ENCODE data around the gene ODF4.

Gene ODF4

DNA sequence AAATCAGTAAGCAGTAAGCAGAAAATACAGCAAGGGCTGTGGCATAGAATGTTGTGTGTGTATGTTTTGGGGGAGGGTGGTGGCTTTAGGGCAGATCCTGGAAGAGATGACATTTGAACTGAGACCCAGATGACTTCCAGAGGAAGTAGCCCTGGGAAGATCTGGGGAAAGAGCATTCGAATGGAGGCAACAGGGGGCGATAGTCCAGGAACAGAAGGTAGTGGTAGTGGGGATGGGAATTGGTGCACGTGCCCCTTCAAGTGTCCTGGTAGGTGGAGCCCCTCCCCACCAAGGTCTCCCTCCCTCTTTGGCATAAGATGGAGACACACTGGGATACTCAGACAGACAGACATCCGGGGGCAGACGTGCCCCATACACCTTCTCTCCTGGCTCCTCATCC is 15.5 kb upstream of the ODF4 start:
- TF ChIP-seq, protein P1, sequence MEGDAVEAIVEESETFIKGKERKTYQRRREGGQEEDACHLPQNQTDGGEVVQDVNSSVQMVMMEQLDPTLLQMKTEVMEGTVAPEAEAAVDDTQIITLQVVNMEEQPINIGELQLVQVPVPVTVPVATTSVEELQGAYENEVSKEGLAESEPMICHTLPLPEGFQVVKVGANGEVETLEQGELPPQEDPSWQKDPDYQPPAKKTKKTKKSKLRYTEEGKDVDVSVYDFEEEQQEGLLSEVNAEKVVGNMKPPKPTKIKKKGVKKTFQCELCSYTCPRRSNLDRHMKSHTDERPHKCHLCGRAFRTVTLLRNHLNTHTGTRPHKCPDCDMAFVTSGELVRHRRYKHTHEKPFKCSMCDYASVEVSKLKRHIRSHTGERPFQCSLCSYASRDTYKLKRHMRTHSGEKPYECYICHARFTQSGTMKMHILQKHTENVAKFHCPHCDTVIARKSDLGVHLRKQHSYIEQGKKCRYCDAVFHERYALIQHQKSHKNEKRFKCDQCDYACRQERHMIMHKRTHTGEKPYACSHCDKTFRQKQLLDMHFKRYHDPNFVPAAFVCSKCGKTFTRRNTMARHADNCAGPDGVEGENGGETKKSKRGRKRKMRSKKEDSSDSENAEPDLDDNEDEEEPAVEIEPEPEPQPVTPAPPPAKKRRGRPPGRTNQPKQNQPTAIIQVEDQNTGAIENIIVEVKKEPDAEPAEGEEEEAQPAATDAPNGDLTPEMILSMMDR (IDR thresholded peaks at IDR 0.05; ENCODE audit: control insufficient read depth, insufficient read depth, low read depth, low read length, missing control alignments) = no peak
- H3K4me3 ChIP-seq (ENCODE audit: control insufficient read depth, low read depth, low read length) = no peak overlapping the region
- DNase-seq (ENCODE audit: low read depth) = no peak

DNA sequence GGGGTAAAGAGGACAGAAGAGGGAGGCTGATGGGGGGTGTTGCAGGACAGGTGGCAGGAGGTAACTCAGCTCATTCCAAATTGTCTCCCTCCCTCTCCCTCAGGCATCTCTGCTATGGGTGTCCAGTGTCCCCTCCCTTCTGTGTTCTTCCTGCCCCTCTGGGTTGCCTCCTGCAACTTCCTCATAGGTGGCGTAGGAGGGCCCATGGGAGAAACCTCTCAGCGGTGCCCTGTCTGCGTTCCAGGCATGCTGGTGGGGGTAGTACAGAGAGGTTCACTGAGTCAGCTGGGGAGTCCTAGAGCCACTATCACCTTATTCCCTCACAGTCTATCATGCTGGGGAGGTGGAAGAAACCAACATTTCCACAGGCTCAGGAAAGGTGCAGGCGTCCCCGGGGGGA is 14.7 kb upstream of the ODF4 start:
- DNase-seq (ENCODE audit: low read depth) = no peak
- no peak overlapping the region for H3K4me3 ChIP-seq (ENCODE audit: control insufficient read depth, low read depth, low read length)
- TF ChIP-seq, protein P1 (IDR thresholded peaks at IDR 0.05; ENCODE audit: control insufficient read depth, insufficient read depth, low read depth, low read length, missing control alignments) = no peak

DNA sequence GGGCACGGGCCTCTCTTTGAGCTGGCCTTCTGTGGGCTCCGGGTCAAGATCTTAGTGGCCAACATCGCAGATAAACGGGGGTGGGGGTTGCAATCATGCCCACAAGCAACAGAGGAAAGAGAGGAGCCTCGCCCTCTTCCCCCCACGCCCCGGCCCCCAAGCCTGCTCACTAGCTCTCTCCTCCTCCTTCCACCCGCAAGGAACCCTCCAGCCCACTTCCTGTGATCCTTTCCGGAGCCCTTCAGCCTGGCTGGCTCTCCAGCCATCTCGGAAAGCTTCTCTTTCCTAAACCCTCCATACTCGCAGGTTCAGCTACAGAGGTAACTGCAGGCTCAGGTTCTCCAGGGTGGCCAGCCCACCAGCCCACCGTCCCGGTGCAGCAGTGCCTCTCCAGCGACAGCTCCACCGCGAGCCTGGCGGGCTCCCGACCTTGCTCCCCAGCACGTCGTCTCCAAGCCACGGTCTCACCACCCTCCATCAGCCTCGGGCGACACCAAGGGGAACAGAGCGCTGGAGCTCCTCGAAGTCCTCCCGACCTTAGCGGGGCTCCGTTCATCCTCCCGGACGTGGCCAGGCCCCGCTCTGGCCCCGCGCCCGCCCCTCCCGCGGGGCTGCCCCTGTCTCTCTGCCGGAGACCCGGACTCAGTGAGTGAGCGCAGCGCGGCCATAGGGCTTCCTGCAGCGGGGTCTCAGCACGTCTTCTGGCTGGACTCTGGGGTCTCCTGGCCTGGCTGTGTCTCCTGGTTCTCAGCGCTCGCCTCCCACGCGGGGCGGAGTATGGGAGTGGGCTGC is 12.9 kb upstream of the ODF4 start:
- no peak for DNase-seq (ENCODE audit: low read depth)
- peak overlapping the region; percentile 38 for H3K4me3 ChIP-seq (ENCODE audit: control insufficient read depth, low read depth, low read length)
- TF ChIP-seq, protein P1 (IDR thresholded peaks at IDR 0.05; ENCODE audit: control insufficient read depth, insufficient read depth, low read depth, low read length, missing control alignments) = no peak

DNA sequence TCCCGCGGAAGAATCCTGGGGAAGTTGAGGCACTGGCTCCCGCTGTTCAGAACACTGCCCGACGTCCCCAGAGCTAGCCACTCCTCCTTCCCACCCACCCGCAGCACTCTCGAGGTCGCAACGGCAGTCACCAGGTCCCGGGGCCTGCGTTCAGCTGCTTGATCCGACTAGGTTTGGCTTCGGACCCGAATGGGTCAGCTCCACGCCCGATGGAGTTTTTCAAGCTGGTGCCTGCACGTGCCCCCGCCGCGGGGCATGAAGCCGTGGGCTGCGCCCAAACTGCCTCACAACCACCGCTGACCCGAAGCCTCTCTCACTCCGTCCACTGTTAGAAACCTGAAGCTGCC is 12.4 kb upstream of the ODF4 start:
- TF ChIP-seq, protein P1 (IDR thresholded peaks at IDR 0.05; ENCODE audit: control insufficient read depth, insufficient read depth, low read depth, low read length, missing control alignments) = no peak
- no peak for DNase-seq (ENCODE audit: low read depth)
- peak overlapping the region; percentile 38 for H3K4me3 ChIP-seq (ENCODE audit: control insufficient read depth, low read depth, low read length)

DNA sequence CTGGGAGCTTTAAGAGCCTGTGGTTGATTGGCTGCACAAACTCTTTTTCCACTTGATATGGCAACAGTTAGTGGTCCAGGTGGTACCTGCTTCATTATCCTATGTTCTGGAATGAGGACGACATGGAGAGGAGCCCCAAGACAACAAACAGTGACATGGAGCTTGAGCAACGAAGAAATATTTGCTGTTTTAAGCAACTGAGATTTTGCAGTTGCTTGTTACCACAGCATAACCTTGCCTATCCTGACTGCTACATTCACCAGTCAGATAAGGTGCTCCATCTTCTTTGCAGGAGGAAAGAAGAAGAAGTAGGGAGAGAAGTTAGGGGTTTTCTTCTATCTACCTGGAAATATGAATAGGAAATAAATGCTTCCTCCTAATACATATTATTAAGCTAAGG is 7.5 kb upstream of the ODF4 start:
- DNase-seq (ENCODE audit: low read depth) = no peak
- TF ChIP-seq, protein P1 (IDR thresholded peaks at IDR 0.05; ENCODE audit: control insufficient read depth, insufficient read depth, low read depth, low read length, missing control alignments) = no peak

DNA sequence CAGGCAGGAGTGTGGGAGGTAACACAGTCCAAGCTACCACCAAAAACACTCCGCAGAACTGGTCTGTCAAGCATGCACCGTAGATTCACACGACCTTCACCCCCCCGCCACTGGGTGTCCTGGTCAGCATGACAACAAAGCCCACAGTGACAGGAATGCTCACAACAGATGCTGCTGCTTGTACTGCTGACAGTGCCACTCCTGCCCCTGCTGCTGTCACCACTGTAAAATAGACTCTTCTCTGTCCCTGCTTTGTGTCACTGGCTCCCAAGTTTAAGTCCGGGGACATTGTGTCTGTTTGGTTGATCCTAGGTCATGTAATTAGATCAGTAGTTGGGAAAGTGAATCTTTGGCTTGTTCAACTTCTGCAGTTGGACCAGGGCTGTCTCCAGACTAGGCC is 7.0 kb upstream of the ODF4 start:
- TF ChIP-seq, protein P1 (IDR thresholded peaks at IDR 0.05; ENCODE audit: control insufficient read depth, insufficient read depth, low read depth, low read length, missing control alignments) = no peak
- no peak for DNase-seq (ENCODE audit: low read depth)
- no peak overlapping the region for H3K4me3 ChIP-seq (ENCODE audit: control insufficient read depth, low read depth, low read length)

More for the DNA sequence above, 7.5 kb upstream of the ODF4 start:
- H3K4me3 ChIP-seq (ENCODE audit: control insufficient read depth, low read depth, low read length) = no peak overlapping the region

Measured in AG09309 (cell line).